HepG2 (cell line): ENCODE data around the gene FAM229A. TPM values are rescaled to one million over a fixed set of nuclear protein-coding genes. Genes with fewer than 3 reads are reported as not detected.

Source experiments
- DNMT1 ChIP-seq: sonication (generic); formaldehyde crosslinking; IDR thresholded peaks from 2 replicates; pipeline ENCODE4 v1.5.1; 2020; ENCODE audit warnings: mild to moderate bottlenecking, missing genetic modification reagents
- JUND ChIP-seq: sonication (generic); formaldehyde crosslinking; IDR thresholded peaks from 2 replicates; pipeline ENCODE4 v1.8.0; 2022; ENCODE audit warnings: mild to moderate bottlenecking, missing genetic modification reagents
- KLF11 ChIP-seq: IDR thresholded peaks from 2 replicates; pipeline ENCODE4 v1.6.1; 2016; ENCODE audit warnings: missing compliant biosample characterization
- MEIS1 ChIP-seq: sonication (generic); formaldehyde crosslinking; IDR thresholded peaks from 2 replicates; pipeline ENCODE4 v1.9.0; 2021; ENCODE audit warnings: mild to moderate bottlenecking, missing genetic modification reagents, moderate library complexity, borderline replicate concordance
- NCOR1 ChIP-seq: fragments of 200-600 bp; sonication (generic); IDR thresholded peaks from 2 replicates; pipeline ENCODE4 v1.7.0; 2017; ENCODE audit warnings: antibody characterized with exemption, low read length, borderline replicate concordance
- NR2F1 ChIP-seq, 2 experiments: fragments of 450-650 bp in 1 of 2; formaldehyde crosslinking in 1 of 2; IDR thresholded peaks; 2 replicates each; pipeline versions ENCODE4 v1.5.0 to v1.6.1; 2016 to 2020; ENCODE audit warnings: mild to moderate bottlenecking in 1 of 2, missing compliant biosample characterization in 1 of 2, missing genetic modification reagents in 1 of 2, moderate library complexity in 1 of 2
- PHF20 ChIP-seq: sonication (generic); formaldehyde crosslinking; IDR thresholded peaks from 2 replicates; pipeline ENCODE4 v1.5.0; 2020; ENCODE audit warnings: mild to moderate bottlenecking, missing genetic modification reagents
- SNRNP70 ChIP-seq: fragments of 200-400 bp; formaldehyde crosslinking; IDR thresholded peaks from 2 replicates; pipeline ENCODE4 v1.6.1; 2017; ENCODE audit warnings: mild to moderate bottlenecking, low read depth, low read length, moderate library complexity
- TP53 ChIP-seq: sonication (generic); formaldehyde crosslinking; conservative IDR thresholded peaks from 2 replicates; pipeline ENCODE4 v1.4.0; 2020; ENCODE audit warnings: missing genetic modification reagents
- YEATS4 ChIP-seq: sonication (generic); formaldehyde crosslinking; IDR thresholded peaks from 2 replicates; pipeline ENCODE4 v1.4.0; 2020; ENCODE audit warnings: missing genetic modification reagents, borderline replicate concordance
- ZC3H4 ChIP-seq: sonication (generic); formaldehyde crosslinking; IDR thresholded peaks from 2 replicates; pipeline ENCODE4 v1.4.0; 2020; ENCODE audit warnings: missing genetic modification reagents, borderline replicate concordance
- ZMAT3 ChIP-seq: sonication (generic); formaldehyde crosslinking; conservative IDR thresholded peaks from 2 replicates; pipeline ENCODE4 v1.7.0; 2021; ENCODE audit warnings: missing genetic modification reagents
- ZNF343 ChIP-seq: sonication (generic); formaldehyde crosslinking; IDR thresholded peaks from 2 replicates; pipeline ENCODE4 v1.4.0; 2020; ENCODE audit warnings: mild to moderate bottlenecking, missing genetic modification reagents
- ZNF468 ChIP-seq: sonication (generic); formaldehyde crosslinking; IDR thresholded peaks from 2 replicates; pipeline ENCODE4 v1.8.0; 2022; ENCODE audit warnings: mild to moderate bottlenecking, moderate library complexity, missing genetic modification reagents
- ZNF501 ChIP-seq: sonication (generic); formaldehyde crosslinking; IDR thresholded peaks from 2 replicates; pipeline ENCODE4 v1.5.1; 2020; ENCODE audit warnings: mild to moderate bottlenecking, moderate library complexity, missing genetic modification reagents
- ZNF674 ChIP-seq: sonication (generic); formaldehyde crosslinking; IDR thresholded peaks from 2 replicates; pipeline ENCODE4 v1.5.0; 2020; ENCODE audit warnings: low read depth, mild to moderate bottlenecking, missing genetic modification reagents
- polyA plus RNA-seq, 8 experiments: library from polyadenylated mRNA; depleted of rRNA in 3 of 8; stranded (reverse) in 7 of 8; unstranded in 1 of 8; fragments of >200 nt; fragmentation: Illumina TruSeq in 4 of 8; extraction: Trizol in 4 of 8; gene quantifications; 2 replicates each; pipeline versions ENCODE4 v1.2.1 to v1.2.3, GENCODE V29; 2011 to 2016; ENCODE audit warnings: low read depth in 4 of 8, missing spikeins in 1 of 8, mixed read lengths in 1 of 8; ENCODE audit not compliant: insufficient read depth in 1 of 8
- total RNA-seq, 5 experiments: library from RNA; depleted of rRNA; stranded (reverse); fragments of >200 nt; fragmentation: Illumina TruSeq; extraction: Trizol; gene quantifications; 2 replicates each; pipeline ENCODE4 v1.2.3, GENCODE V29; 2016; ENCODE audit warnings: low read depth in 1 of 5
- TF ChIP-seq, protein P1 (sequence below): sonication (generic); formaldehyde crosslinking; IDR thresholded peaks from 2 replicates; pipeline ENCODE4 v1.8.0; 2022; ENCODE audit warnings: mild to moderate bottlenecking, missing genetic modification reagents
- TF ChIP-seq, protein P2 (sequence below), 2 experiments: sonication (generic) in 1 of 2; formaldehyde crosslinking in 1 of 2; IDR thresholded peaks; 2 replicates each; pipeline versions ENCODE4 v1.4.0 to v1.6.1; 2018 to 2020; ENCODE audit warnings: missing genetic modification reagents in 2 of 2, borderline replicate concordance in 1 of 2, low read depth in 1 of 2, mild to moderate bottlenecking in 1 of 2, missing biosample characterization in 1 of 2
- TF ChIP-seq, protein P3 (sequence below): IDR thresholded peaks from 2 replicates; pipeline ENCODE4 v1.6.1; 2016
- TF ChIP-seq, protein P4 (sequence below): sonication (generic); formaldehyde crosslinking; conservative IDR thresholded peaks from 2 replicates; pipeline ENCODE4 v1.8.0; 2022; ENCODE audit warnings: missing genetic modification reagents

The FAM229A gene
- total and polyA plus RNA-seq, 2 of the 13 experiments (the other 11 are each of a cell fraction or from before 2014, with no cell fraction given) = 3.2 to 17.6 TPM

DNA sequence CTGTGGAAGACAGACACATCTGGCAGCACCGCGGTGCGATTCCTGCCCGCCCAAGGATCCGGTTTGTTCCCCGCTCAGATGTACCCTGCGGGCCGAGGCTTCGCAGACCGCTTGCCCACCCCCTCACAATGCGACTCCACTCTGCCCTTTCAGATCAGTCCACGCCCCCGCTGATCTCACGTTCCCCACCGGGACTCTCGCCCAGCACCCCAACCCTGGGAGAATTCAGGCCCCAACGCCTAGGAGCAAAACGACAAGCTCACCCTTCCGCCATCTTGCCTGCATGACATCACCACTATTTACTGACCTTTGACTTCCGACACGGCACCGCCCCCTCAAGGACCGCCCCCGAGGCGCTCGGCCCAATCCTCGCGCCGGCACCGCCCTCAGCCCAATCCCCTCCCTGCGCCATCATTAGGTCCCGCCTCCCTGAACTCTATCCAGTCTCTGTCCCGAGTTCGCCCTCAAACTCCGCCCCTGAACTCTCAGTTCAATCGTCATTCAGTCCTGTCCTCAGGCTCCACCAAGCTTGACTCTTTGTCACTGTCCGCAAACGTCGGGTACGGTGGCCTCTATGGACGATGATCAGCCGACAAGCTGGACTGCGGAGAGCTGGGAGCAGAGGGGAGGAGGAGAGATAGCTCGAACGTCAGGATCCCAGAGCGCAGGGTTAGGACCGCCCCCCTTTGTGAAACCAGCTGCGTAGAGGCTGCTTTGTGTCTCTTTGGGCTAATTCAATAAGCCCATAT is 32.0 kb upstream of the FAM229A start, which contains the start of gene BSDC1 (continued):
- TF ChIP-seq ZNF501 (CRISPR knock-in tag) (peak; percentile 71; the same call in 1 of the 2 replicates), KLF11 (CRISPR knock-in tag) (no peak), PHF20 (peak; percentile 75; the same call in 1 of the 2 replicates), MEIS1 (peak; percentile 82; the same call in 1 of the 2 replicates), ZNF343 (CRISPR knock-in tag) (0 out of 2 replicates have a peak, but pooled peaks have one; percentile 18), DNMT1 (CRISPR knock-in tag) (no peak), ZC3H4 (CRISPR knock-in tag) (no peak), NR2F1 (CRISPR knock-in tag; IDR thresholded peaks at IDR 0.05) (peak; percentile 87 to 93), NCOR1 (no peak), ZMAT3 (CRISPR knock-in tag) (no peak; the same call in 1 of the 2 replicates), SNRNP70 (no peak), YEATS4 (CRISPR knock-in tag) (peak; percentile 31), TP53 (CRISPR knock-in tag) (no peak), ZNF468 (CRISPR knock-in tag) (no peak), JUND (CRISPR knock-in tag) (peak; percentile 96), ZNF674 (CRISPR knock-in tag) (0 out of 2 replicates have a peak, but pooled peaks have one; percentile 79)
- TF ChIP-seq, protein P1, sequence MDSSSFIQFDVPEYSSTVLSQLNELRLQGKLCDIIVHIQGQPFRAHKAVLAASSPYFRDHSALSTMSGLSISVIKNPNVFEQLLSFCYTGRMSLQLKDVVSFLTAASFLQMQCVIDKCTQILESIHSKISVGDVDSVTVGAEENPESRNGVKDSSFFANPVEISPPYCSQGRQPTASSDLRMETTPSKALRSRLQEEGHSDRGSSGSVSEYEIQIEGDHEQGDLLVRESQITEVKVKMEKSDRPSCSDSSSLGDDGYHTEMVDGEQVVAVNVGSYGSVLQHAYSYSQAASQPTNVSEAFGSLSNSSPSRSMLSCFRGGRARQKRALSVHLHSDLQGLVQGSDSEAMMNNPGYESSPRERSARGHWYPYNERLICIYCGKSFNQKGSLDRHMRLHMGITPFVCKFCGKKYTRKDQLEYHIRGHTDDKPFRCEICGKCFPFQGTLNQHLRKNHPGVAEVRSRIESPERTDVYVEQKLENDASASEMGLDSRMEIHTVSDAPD (CRISPR knock-in tag) = no peak; the same call in 1 of the 2 replicates
- TF ChIP-seq, protein P2, sequence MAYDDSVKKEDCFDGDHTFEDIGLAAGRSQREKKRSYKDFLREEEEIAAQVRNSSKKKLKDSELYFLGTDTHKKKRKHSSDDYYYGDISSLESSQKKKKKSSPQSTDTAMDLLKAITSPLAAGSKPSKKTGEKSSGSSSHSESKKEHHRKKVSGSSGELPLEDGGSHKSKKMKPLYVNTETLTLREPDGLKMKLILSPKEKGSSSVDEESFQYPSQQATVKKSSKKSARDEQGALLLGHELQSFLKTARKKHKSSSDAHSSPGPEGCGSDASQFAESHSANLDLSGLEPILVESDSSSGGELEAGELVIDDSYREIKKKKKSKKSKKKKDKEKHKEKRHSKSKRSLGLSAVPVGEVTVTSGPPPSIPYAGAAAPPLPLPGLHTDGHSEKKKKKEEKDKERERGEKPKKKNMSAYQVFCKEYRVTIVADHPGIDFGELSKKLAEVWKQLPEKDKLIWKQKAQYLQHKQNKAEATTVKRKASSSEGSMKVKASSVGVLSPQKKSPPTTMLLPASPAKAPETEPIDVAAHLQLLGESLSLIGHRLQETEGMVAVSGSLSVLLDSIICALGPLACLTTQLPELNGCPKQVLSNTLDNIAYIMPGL (CRISPR knock-in tag; IDR thresholded peaks at IDR 0.05; ENCODE audit: borderline replicate concordance in 1 of 2, low read depth in 1 of 2) = peak in 1 of 2 experiments; percentile 66; a peak in 2 of 4 replicates
- TF ChIP-seq, protein P3, sequence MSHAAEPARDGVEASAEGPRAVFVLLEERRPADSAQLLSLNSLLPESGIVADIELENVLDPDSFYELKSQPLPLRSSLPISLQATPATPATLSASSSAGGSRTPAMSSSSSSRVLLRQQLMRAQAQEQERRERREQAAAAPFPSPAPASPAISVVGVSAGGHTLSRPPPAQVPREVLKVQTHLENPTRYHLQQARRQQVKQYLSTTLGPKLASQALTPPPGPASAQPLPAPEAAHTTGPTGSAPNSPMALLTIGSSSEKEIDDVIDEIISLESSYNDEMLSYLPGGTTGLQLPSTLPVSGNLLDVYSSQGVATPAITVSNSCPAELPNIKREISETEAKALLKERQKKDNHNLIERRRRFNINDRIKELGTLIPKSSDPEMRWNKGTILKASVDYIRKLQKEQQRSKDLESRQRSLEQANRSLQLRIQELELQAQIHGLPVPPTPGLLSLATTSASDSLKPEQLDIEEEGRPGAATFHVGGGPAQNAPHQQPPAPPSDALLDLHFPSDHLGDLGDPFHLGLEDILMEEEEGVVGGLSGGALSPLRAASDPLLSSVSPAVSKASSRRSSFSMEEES = peak; percentile 71
- TF ChIP-seq, protein P4, sequence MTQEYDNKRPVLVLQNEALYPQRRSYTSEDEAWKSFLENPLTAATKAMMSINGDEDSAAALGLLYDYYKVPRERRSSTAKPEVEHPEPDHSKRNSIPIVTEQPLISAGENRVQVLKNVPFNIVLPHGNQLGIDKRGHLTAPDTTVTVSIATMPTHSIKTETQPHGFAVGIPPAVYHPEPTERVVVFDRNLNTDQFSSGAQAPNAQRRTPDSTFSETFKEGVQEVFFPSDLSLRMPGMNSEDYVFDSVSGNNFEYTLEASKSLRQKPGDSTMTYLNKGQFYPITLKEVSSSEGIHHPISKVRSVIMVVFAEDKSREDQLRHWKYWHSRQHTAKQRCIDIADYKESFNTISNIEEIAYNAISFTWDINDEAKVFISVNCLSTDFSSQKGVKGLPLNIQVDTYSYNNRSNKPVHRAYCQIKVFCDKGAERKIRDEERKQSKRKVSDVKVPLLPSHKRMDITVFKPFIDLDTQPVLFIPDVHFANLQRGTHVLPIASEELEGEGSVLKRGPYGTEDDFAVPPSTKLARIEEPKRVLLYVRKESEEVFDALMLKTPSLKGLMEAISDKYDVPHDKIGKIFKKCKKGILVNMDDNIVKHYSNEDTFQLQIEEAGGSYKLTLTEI (CRISPR knock-in tag) = no peak
